Germinal center (tissue), 1 donor: ENCODE results near the gene EPHA2.

ENCODE experiments used
- DNase-seq: peaks from one replicate; pipeline ENCODE4 v3.0.0; 2012; ENCODE audit warnings: mixed read lengths, low spot score

Gene EPHA2

GRCh38 chr1:16149702-16150488 lies 6.0 kb downstream of the EPHA2 start:
- DNase-seq: no peak

- no peak for DNase-seq
Observed at GRCh38 chr1:16149146-16149545, 6.7 kb downstream of the EPHA2 start.

GRCh38 chr1:16148329-16149092 lies 7.4 kb downstream of the EPHA2 start:
- DNase-seq: no peak

- no peak for DNase-seq
Observed at GRCh38 chr1:16147156-16147926, 8.5 kb downstream of the EPHA2 start.

- DNase-seq: no peak
Observed at GRCh38 chr1:16146279-16147155, 9.4 kb downstream of the EPHA2 start.

- no peak for DNase-seq
Observed at GRCh38 chr1:16145662-16146278, 10.1 kb downstream of the EPHA2 start.

- DNase-seq: no peak
Observed at GRCh38 chr1:16145030-16145661, 10.7 kb downstream of the EPHA2 start.

GRCh38 chr1:16144325-16145029 lies 11.4 kb downstream of the EPHA2 start:
- no peak for DNase-seq

- DNase-seq: no peak
Observed at GRCh38 chr1:16143566-16144324, 12.1 kb downstream of the EPHA2 start.

GRCh38 chr1:16143005-16143565 lies 12.8 kb downstream of the EPHA2 start:
- no peak for DNase-seq

- DNase-seq: no peak
Observed at GRCh38 chr1:16142383-16142995, 13.4 kb downstream of the EPHA2 start.

GRCh38 chr1:16141573-16142336 lies 14.1 kb downstream of the EPHA2 start:
- no peak for DNase-seq

- DNase-seq: no peak
Observed at GRCh38 chr1:16140068-16140596, 15.7 kb downstream of the EPHA2 start.

- no peak for DNase-seq
Observed at GRCh38 chr1:16139473-16139962, 16.4 kb downstream of the EPHA2 start.

GRCh38 chr1:16138772-16139221 lies 17.1 kb downstream of the EPHA2 start:
- no peak for DNase-seq

- DNase-seq: no peak
Observed at GRCh38 chr1:16137890-16138467, 17.9 kb downstream of the EPHA2 start.

GRCh38 chr1:16135501-16135900 lies 20.4 kb downstream of the EPHA2 start:
- no peak for DNase-seq
